H9 (cell line): ENCODE data around the gene SLC25A26. TPM values are rescaled to one million over a fixed set of nuclear protein-coding genes. Genes with fewer than 3 reads are reported as not detected.

Experiments used
- DNase-seq: peaks from one replicate; pipeline ENCODE4 v3.0.0-alpha.2; 2017
- H2AFZ ChIP-seq: one replicate; pipeline ENCODE4 v1.6.1; 2013; ENCODE audit warnings: mild to moderate bottlenecking, low read length, control low read depth, moderate library complexity
- H2AK5ac ChIP-seq: 2 replicates; pipeline ENCODE4 v1.6.1; 2013; ENCODE audit warnings: low read length, control low read depth, mixed read lengths; ENCODE audit not compliant: insufficient read length
- H2BK120ac ChIP-seq: one replicate; pipeline ENCODE4 v1.6.1; 2013; ENCODE audit warnings: low read depth, mild to moderate bottlenecking, low read length, control low read depth, inconsistent platforms; ENCODE audit not compliant: poor library complexity, severe bottlenecking
- H2BK12ac ChIP-seq: 2 replicates; pipeline ENCODE4 v1.6.1; 2013; ENCODE audit warnings: low read length, control low read depth, mixed read lengths, low read depth; ENCODE audit not compliant: insufficient read length
- H2BK15ac ChIP-seq: 2 replicates; pipeline ENCODE4 v1.6.1; 2013; ENCODE audit warnings: low read depth, low read length, control low read depth
- H2BK20ac ChIP-seq: one replicate; pipeline ENCODE4 v1.6.1; 2013; ENCODE audit warnings: low read depth, mild to moderate bottlenecking, low read length, control low read depth, inconsistent platforms; ENCODE audit not compliant: poor library complexity, severe bottlenecking
- H2BK5ac ChIP-seq: 2 replicates; pipeline ENCODE4 v1.6.1; 2013; ENCODE audit warnings: low read length, control low read depth, mixed read lengths; ENCODE audit not compliant: insufficient read length
- H3K14ac ChIP-seq: 2 replicates; pipeline ENCODE4 v1.6.1; 2013; ENCODE audit warnings: low read length, control low read depth; ENCODE audit not compliant: insufficient read depth
- H3K18ac ChIP-seq: 2 replicates; pipeline ENCODE4 v1.6.1; 2013; ENCODE audit warnings: low read depth, mild to moderate bottlenecking, mixed read lengths, low read length, control low read depth; ENCODE audit not compliant: insufficient read length
- H3K23ac ChIP-seq: 2 replicates; pipeline ENCODE4 v1.6.1; 2013; ENCODE audit warnings: low read length, control low read depth, mixed read lengths, low read depth; ENCODE audit not compliant: insufficient read length
- H3K23me2 ChIP-seq: 2 replicates; pipeline ENCODE4 v1.6.1; 2013; ENCODE audit warnings: low read depth, mild to moderate bottlenecking, mixed read lengths, low read length, control low read depth; ENCODE audit not compliant: insufficient read length, poor library complexity, severe bottlenecking
- H3K27ac ChIP-seq: 2 replicates; pipeline ENCODE4 v1.5.1; 2013; ENCODE audit warnings: low read length, control low read depth, mixed read lengths, low read depth; ENCODE audit not compliant: insufficient read length
- H3K27me3 ChIP-seq: 2 replicates; pipeline ENCODE4 v1.6.1; 2013; ENCODE audit warnings: low read length, control low read depth, inconsistent platforms; ENCODE audit not compliant: insufficient read depth
- H3K4ac ChIP-seq: 2 replicates; pipeline ENCODE4 v1.6.1; 2013; ENCODE audit warnings: low read depth, mild to moderate bottlenecking, control low read depth, inconsistent platforms, low read length, moderate library complexity
- H3K4me1 ChIP-seq: 2 replicates; pipeline ENCODE4 v1.6.1; 2013; ENCODE audit warnings: low read length, control low read depth, inconsistent platforms; ENCODE audit not compliant: insufficient read depth
- H3K4me2 ChIP-seq: 2 replicates; pipeline ENCODE4 v1.6.1; 2013; ENCODE audit warnings: low read length, control low read depth, mixed read lengths; ENCODE audit not compliant: insufficient read length, insufficient read depth
- H3K56ac ChIP-seq: 2 replicates; pipeline ENCODE4 v1.6.1; 2013; ENCODE audit warnings: low read depth, mild to moderate bottlenecking, mixed read lengths, low read length, control low read depth; ENCODE audit not compliant: insufficient read length
- H3K79me1 ChIP-seq: 2 replicates; pipeline ENCODE4 v1.6.1; 2013; ENCODE audit warnings: low read depth, mild to moderate bottlenecking, moderate library complexity, low read length, control low read depth, inconsistent platforms; ENCODE audit not compliant: insufficient read depth, poor library complexity, severe bottlenecking
- H3K79me2 ChIP-seq: 2 replicates; pipeline ENCODE4 v1.6.1; 2013; ENCODE audit warnings: low read length, control low read depth, inconsistent platforms; ENCODE audit not compliant: insufficient read depth
- H3K9ac ChIP-seq: 2 replicates; pipeline ENCODE4 v1.6.1; 2013; ENCODE audit warnings: low read length, control low read depth, mixed read lengths; ENCODE audit not compliant: insufficient read length; ENCODE audit errors: extremely low read depth
- H3K9me3 ChIP-seq: one replicate; pipeline ENCODE4 v1.6.1; 2013; ENCODE audit warnings: low read depth, low read length, inconsistent platforms; ENCODE audit not compliant: control insufficient read depth
- H3T11ph ChIP-seq: one replicate; pipeline ENCODE4 v1.6.1; 2013; ENCODE audit warnings: mild to moderate bottlenecking, low read length, control low read depth, inconsistent platforms
- H4K20me1 ChIP-seq: one replicate; pipeline ENCODE4 v1.6.1; 2013; ENCODE audit not compliant: control insufficient read depth, insufficient read length, insufficient read depth
- H4K5ac ChIP-seq: 2 replicates; pipeline ENCODE4 v1.6.1; 2013; ENCODE audit warnings: low read depth, mild to moderate bottlenecking, mixed read lengths, low read length, control low read depth; ENCODE audit not compliant: insufficient read length
- H4K8ac ChIP-seq: replicated peaks from 2 replicates; pipeline ENCODE4 v1.6.1; 2013; ENCODE audit warnings: low read length, control low read depth, mixed read lengths, low read depth; ENCODE audit not compliant: insufficient read length
- H4K91ac ChIP-seq: 2 replicates; pipeline ENCODE4 v1.6.1; 2013; ENCODE audit warnings: low read depth, mild to moderate bottlenecking, moderate library complexity, mixed read lengths, low read length, control low read depth; ENCODE audit not compliant: insufficient read length
- H3K27ac Mint-ChIP-seq, 3 experiments: 2 replicates in 2 of 3; 3 replicates in 1 of 3; pipeline ENCODE4 v1.8.0; 2020 to 2021; ENCODE audit warnings: mixed read lengths in 3 of 3, mild to moderate bottlenecking in 1 of 3, moderate library complexity in 1 of 3
- H3K27me3 Mint-ChIP-seq: 2 replicates; pipeline ENCODE4 v1.8.0; 2021; ENCODE audit warnings: low read depth, mild to moderate bottlenecking, moderate library complexity, mixed read lengths
- H3K36me3 Mint-ChIP-seq, 3 experiments: 2 replicates in 2 of 3; 3 replicates in 1 of 3; pipeline ENCODE4 v1.8.0; 2020 to 2021; ENCODE audit warnings: low read depth in 3 of 3, mixed read lengths in 3 of 3; ENCODE audit not compliant: insufficient read depth in 1 of 3
- H3K4me1 Mint-ChIP-seq, 2 experiments: 2 replicates each; pipeline ENCODE4 v1.8.0; 2020; ENCODE audit warnings: mixed read lengths in 2 of 2
- H3K4me3 Mint-ChIP-seq, 2 experiments: 2 replicates in 1 of 2; 3 replicates in 1 of 2; pipeline ENCODE4 v1.8.0; 2020 to 2021; ENCODE audit warnings: mild to moderate bottlenecking in 2 of 2, mixed read lengths in 2 of 2, moderate library complexity in 1 of 2
- H3K9me3 Mint-ChIP-seq, 2 experiments: 2 replicates in 1 of 2; 3 replicates in 1 of 2; pipeline ENCODE4 v1.8.0; 2020; ENCODE audit warnings: mild to moderate bottlenecking in 2 of 2, mixed read lengths in 2 of 2, moderate library complexity in 1 of 2
- WGBS: extraction: QIAGEN DNeasy Blood & Tissue Kit; methylation state at CpG from one replicate; pipeline ENCODE4 v1.1.7; 2013; ENCODE audit warnings: missing lambda C conversion rate, low lambda C conversion rate, mixed read lengths; ENCODE audit not compliant: insufficient read length; ENCODE audit errors: extremely low coverage; 5-methylcytosine and 5-hydroxymethylcytosine counted together
- total RNA-seq: library from RNA; stranded (reverse); gene quantifications from 2 replicates; pipeline ENCODE4 v1.2.1, GENCODE V29; 2021
- TF ChIP-seq, protein P1 (sequence below): fragments of 200-600 bp; sonication (generic); conservative IDR thresholded peaks from 3 replicates; pipeline ENCODE4 v1.8.0; 2021; ENCODE audit warnings: antibody characterized with exemption, mild to moderate bottlenecking

The SLC25A26 gene
- total RNA-seq, 1 experiment from 2014 or later, result 30.2 TPM

DNA sequence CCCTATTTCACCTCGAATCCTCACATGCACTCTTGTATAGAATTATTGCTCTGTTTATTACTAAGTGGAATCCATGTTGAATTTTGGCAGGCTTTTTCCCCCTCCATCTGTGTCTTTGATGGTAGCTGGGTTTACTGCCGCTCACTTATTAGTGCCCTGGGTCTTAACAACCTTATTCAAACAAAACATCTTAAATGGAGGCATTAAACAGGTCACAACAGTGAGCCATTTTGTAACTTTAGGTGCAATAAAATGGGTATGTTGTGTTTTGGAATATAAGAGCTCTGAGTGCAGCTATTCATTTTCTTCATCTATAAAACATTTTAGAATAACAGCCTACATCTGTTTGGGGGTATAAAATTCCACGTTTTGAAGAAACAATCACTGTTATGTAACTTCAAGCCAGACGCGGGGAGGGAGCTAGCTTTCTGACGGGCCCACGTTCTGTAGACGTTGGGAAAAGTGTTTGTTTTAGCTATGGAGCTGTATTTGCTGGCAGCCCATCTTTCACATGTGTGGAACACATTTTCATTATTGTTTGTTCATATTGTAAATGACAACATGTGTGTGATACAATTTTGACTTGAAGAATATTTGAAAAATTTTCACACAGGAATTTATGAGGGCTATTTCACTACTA lies 122.0 kb downstream of the SLC25A26 start:
- H3K9ac ChIP-seq, result no peak overlapping the region
- no peak overlapping the region for H4K91ac ChIP-seq
- no peaks in the 10 kb centered on the region for H3K79me2 ChIP-seq
- no peak overlapping the region for H2BK120ac ChIP-seq
- no peaks in the 10 kb centered on the region for H3K4me1 ChIP-seq
- no peak for DNase-seq
- no peak overlapping the region for H2AK5ac ChIP-seq
- H3K23ac ChIP-seq, result no peak overlapping the region
- H3K9me3 ChIP-seq, result no peaks in the 10 kb centered on the region
- no peaks in the 10 kb centered on the region for H4K20me1 ChIP-seq
- no peak overlapping the region for H2BK15ac ChIP-seq
- no peaks in the 10 kb centered on the region for H3K27me3 ChIP-seq
- Mint-ChIP-seq H3K4me3 (no peak overlapping the region), H3K36me3 (peaks cover 9 to 13% (median 11%) of the 10 kb centered on the region in 3 experiments), H3K27me3 (no peaks in the 10 kb centered on the region), H3K9me3 (no peaks in the 10 kb centered on the region), H3K27ac (no peak overlapping the region), H3K4me1 (peaks cover 10 to 12% of the 10 kb centered on the region in 2 experiments)
- no peak overlapping the region for H3K18ac ChIP-seq
- H4K5ac ChIP-seq, result no peak overlapping the region
- no peak overlapping the region for H3K14ac ChIP-seq
- no peak overlapping the region for H3T11ph ChIP-seq
- no peak overlapping the region for H4K8ac ChIP-seq
- TF ChIP-seq, protein P1, sequence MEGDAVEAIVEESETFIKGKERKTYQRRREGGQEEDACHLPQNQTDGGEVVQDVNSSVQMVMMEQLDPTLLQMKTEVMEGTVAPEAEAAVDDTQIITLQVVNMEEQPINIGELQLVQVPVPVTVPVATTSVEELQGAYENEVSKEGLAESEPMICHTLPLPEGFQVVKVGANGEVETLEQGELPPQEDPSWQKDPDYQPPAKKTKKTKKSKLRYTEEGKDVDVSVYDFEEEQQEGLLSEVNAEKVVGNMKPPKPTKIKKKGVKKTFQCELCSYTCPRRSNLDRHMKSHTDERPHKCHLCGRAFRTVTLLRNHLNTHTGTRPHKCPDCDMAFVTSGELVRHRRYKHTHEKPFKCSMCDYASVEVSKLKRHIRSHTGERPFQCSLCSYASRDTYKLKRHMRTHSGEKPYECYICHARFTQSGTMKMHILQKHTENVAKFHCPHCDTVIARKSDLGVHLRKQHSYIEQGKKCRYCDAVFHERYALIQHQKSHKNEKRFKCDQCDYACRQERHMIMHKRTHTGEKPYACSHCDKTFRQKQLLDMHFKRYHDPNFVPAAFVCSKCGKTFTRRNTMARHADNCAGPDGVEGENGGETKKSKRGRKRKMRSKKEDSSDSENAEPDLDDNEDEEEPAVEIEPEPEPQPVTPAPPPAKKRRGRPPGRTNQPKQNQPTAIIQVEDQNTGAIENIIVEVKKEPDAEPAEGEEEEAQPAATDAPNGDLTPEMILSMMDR, result no peak
- H3K4ac ChIP-seq, result no peak overlapping the region
- no peak overlapping the region for H2AFZ ChIP-seq
- H2BK20ac ChIP-seq, result no peak overlapping the region
- no peak overlapping the region for H3K56ac ChIP-seq
- H2BK5ac ChIP-seq, result no peak overlapping the region
- H2BK12ac ChIP-seq, result no peak overlapping the region
- no peaks in the 10 kb centered on the region for H3K79me1 ChIP-seq
- H3K27ac ChIP-seq, result no peak overlapping the region
- no CpG with 5 or more reads among the region's 8 CpGs for WGBS
- H3K4me2 ChIP-seq, result no peak overlapping the region
- H3K23me2 ChIP-seq, result no peaks in the 10 kb centered on the region
